ENCODE measurements around the gene LGR4.

Gene LGR4

DNA sequence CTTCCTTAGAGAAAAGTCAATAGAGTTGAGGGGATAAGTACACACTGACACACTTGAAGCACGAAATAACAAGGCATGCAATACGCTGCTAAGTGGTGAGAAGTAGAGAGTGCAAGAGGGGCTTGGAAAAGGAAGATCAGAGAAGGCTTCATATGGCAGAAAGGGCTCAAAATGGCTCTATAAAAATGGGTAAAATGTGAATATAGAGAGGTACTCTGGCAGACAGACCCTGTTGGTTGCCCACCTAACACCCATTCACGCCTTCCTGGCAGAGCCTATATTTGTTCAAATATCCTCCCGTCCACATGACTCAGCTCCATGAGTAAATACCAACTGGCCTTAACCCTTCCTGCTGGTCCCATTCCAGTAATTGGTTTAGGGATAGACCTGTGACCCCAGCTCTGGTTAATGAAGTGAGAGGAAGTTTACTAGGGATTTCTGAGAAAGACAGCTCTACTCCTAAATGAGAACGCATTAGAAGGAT lies 70.7 kb downstream of the LGR4 start:
- DNase-seq = no peak

DNA sequence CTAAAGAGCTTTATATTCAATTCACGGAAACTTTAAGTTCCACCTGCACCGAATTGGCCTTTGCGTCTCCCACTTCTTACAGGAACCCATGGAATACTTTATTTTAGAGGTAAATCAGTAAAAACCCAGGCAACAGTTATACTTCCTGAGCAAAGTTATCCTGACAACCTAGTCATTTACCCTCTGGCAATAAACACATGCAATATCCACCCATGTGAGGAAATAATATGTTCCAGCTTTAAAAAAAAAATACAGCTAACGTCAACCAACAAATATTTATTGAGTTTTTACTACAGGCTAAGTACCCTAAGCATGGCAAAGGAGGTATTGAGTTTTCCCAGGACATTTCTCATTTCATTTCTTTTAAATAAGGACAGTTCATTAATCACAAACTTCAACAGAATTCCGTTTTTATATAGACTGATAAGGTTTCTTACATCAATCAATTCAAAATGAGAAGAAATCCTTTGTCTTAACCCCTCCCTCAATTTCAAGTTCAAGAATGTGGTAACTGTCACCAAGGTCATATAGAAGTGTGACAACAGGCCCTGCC lies 71.2 kb downstream of the LGR4 start:
- no peak for DNase-seq

DNA sequence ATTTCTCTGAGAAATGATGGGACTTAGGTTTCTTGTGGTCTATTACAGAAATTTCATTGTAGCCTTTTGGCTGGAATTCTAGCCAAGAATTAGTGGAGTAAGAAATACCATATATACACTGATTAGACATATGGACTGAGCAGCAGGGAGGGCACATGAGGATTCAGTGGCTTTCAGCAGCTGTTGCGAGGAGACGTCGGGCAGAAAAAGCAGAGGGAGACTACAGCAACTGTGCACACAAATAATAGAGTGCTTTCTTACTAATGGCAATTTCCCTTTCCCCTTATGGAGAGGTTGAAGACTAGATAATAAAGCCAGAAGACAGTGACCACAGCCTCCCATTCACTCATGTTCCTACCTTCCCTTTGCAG lies 74.2 kb downstream of the LGR4 start:
- DNase-seq = no peak

DNA sequence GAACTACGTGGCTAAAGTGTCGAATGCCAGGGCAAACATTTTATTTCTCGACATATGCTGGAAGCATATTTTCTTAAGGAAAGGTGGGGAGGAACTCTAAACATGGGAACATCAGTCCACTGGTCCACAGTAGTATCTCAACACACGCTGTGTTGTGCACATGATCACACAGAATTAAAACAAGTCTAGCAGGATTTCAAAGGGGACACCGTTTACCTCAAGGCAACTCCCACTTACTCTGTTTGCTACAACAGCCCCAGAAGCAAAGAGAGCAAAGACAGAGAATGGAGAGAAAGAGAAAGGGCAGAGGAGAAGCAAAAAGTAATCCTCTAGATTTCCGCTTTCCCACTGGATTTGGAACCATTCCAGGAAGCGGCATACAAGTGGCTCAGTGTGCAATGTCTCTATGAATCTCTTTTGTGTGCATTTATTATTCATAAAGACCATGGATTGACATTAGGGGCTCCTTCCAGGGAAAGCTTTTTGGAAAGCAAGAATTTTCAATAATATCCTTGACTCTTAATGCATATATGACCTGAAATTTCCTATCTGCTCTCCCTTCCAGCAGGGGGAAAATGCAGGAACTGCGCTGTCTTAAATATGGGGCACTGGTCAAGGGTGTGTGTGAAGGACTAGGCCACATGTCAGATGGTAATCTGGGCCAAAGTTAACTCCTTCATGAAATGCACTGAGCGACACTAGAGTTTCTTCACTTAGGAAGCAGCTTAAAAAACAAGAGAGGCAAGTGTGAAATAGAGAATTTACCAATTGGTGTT lies 74.8 kb downstream of the LGR4 start:
- DNase-seq = no peak

DNA sequence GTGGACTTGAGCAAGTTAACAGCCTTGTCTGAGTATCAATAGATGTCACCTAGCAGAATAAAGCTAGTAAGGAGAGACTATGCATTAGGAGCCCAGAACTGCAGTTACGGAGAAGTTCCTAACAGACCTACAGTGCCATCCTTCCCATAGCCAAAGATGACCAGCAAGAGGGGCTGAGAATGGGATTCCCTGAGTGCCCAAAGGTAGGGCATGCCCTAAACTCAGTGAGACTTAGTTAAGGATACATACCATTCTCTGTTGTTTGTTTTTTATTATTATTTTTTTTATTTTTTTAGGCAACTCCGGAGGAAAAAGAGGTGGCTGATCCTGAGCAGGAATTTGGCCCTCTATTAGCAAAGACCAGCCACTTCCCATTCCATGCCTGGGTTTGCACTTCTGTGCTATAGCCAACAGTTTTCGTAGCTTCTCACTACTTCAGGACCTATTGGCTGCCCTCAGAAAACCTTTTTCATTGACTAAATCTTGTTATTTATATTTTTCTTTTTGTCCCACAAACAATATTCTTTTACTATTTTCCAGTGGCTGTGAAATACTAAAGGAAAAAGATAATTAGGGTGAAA lies 76.2 kb downstream of the LGR4 start:
- no peak for DNase-seq

DNA sequence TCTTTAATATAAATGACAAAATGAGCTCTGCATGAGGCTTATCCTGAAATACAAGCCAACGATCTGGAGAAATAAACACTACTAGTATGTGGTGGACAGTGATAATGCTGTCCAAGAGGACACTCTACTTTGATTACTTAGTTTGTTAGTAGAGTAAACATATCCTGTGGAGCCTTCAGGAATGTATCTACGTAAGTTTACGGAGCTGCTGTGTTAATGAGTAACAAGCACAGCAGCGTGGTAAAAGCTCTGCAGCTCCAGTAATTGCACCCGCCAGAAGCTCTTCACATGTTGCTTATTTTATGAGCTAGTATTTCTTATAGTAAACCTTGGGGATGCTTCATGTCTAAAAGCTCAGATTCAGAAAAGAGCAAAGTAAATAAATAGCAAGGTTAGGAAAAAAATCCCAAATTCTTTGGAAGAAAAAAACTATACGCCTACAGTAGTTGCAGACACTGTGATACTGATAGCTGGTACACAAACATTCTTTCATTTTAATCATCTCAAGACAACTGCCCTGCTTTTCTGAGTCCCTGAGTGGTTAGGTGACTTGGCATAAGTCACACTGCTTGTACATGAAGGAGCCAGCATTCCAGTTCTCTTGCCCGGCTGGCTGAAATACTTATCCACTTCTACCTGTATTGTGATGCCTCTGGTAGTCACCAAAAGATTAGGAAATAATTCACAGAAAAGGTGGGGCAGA lies 76.9 kb downstream of the LGR4 start:
- no peak for DNase-seq

DNA sequence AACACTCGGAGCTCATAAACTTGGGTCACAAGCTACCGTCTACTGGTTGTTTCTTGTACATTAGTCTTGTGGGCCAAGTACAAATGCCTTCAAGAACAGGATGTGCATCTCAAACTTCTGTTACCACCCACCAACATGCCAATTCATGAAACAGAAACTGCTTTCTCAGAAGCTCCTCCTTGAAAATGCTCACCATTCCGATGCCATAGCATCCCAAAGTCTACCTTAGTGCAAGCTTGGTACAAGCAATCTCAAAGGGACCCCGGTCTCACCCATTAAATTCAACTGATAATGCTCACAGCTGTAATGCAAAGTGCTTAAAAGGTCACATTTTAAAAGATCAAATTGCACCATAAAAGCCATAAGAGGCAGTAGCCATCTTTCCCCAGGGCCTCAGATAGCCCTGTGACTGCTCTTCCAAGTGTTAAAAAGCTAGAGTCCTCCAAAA lies 77.8 kb downstream of the LGR4 start:
- DNase-seq = no peak

DNA sequence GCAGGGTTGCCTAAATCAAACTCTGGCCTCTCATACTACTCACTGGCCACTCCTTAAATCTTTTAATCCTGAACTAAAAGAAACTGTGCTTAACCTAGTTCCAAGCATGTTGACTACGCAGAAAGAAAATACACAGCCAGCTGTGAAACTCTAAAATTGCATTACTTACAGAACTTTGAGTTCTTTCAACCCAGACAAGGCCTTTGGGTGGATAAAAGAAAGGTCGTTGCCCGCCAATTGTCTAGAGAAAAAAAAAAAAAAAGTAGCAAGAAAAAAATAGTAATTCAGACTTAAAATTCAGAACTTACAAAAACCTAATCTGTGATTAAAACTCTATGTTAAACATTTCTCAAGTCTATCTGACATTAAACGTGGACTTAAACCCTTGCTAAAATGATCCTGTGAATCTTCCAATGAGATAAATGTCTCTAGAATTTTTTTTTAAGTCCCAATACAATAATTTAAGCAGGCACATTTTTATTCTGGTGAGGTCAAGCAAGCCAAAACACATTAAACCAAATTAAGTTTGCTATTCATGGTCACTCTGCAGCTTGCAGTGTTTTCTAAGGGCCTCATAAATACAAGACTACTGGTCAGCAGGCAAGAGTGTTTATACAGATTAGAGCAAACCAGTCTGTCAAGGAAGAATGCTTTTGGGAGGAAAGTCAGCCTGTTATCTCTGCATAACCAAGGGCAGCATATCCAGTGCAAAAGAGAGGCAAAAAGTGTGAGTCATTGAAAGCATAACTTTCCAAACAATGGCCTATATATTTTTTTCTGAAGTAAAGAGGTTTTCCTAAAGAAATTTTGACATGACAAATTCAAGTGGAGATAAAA lies 80.1 kb downstream of the LGR4 start:
- DNase-seq = peak; percentile 74

DNA sequence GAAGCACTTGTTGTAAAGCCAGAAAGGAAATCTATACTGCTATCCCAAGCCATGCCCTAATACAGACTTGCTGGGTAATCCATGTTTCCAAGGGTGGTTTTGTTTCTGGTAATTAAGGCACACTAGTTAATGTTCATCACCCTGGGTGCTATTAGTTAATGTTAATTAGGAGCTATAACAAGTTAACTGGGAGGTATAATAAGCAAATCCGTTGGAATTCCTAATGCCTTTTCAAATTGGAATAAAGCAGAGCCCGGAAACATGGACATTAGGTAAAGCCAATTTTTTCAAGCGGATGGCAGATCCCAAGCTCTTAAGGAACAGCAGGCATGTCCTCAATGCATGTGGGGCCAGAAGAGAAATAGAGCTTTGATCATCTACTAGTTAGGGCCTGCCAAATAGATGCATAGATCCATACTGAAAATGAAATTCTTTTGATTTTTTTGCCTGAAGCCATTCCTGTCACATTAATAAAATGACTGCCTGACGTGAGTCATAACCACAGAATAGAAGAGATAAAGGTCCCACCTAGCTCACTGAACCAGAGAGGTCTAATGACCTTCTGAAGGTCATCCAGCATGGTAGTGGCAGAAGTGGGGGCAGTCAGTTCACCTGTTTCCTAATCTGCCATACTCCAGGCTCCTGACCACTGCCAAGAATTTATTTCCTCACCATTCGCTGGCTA lies 81.1 kb downstream of the LGR4 start:
- no peak for DNase-seq

DNA sequence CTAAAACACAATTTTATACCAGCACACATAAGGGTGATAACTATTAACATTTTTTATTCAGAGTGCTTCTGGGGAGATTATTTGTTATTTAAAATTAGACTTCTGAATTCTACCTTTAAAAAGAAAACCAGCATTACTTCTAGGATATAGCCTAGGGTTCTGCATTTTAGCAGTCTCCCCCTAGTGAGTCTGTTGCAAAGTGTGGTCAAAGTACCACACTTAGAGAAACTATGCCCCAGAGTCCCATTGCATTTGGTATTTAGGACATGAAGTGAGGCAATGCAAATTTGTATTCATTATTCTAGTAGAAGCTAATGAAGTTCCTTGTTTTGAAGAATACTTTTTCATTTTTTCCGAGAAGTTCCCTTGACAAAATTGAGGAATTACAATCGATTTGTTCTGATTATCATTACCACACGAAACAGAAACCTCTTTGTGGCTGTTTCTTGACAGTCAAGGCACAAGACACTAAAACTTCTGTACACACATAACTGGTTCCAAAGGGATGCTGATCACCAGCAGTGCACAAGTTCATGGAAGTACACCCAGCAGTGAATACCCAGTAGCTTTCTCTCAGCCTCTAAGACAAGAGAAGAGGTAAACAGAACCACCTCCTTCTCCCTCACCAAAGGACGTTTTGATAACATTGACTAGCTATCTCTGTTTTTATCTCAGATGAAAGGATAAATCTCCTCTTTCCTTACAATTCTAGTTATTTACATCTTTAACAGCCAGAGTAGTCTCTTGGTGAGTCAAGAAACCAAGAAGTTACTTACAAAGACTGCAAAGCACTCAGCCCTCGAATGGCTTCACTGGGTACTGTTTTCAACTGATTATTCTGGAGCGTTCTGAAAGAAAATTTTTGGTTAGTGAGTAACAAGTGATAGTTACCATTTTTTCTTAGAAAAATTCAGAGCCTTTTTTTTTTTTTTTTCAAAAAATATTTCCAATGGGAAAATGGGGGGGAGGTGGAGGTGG lies 82.0 kb downstream of the LGR4 start:
- DNase-seq = peak; percentile 84

DNA sequence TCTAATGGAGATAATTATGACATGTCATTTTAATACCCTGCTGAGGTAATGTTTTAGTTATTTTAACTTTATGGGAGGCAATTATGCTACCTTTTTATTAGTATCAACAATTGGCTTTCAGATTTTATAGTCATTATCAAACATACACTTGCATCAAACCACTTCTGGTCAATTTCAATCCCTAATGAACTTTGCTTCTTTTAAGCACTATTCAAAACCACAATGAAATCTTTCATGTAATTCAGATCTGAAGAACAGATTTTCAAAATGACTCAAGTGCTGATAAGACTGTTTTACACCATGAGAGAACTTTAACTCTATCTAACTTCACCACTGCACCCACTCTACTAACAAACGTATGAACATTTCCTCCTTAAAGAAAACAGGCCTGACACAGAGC lies 83.7 kb downstream of the LGR4 start:
- no peak for DNase-seq

DNA sequence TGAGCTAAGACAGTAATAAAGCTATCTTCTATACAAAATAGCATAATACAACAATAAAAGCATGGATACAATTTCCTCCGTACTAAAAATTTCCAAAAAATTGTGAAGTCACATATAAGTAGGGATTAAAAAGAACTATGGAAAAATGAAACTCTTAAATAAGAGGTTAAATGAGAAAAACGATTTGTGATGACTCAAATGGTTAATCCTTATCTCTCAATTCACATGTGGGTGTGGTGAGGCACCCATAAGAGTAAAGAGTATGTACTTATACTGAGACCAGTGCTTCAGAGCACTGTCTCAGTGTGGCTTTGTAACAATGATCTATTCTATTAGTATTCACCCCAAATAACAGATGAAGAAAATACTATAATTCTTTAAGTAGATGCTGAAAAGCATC lies 84.6 kb downstream of the LGR4 start:
- DNase-seq = no peak

DNA sequence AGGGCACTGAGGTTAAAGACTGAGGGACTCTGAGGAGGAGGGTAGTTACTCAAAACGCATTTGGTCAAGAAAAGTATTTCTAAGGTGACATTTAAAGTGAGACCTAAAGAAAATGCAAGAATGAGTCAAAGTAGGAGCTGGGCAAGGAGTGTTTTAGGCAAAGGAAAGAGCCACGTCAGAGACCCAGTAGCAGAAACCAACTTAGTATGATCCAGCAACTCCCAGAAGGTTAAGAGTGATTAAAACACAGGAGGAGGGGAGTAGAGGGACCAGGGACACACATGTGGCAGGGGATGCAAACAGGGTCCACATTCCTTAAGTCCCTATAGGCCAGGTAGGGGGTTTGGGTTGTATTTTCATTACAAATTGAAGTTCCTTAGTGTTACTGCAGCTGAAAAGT lies 85.2 kb downstream of the LGR4 start:
- no peak for DNase-seq

DNA sequence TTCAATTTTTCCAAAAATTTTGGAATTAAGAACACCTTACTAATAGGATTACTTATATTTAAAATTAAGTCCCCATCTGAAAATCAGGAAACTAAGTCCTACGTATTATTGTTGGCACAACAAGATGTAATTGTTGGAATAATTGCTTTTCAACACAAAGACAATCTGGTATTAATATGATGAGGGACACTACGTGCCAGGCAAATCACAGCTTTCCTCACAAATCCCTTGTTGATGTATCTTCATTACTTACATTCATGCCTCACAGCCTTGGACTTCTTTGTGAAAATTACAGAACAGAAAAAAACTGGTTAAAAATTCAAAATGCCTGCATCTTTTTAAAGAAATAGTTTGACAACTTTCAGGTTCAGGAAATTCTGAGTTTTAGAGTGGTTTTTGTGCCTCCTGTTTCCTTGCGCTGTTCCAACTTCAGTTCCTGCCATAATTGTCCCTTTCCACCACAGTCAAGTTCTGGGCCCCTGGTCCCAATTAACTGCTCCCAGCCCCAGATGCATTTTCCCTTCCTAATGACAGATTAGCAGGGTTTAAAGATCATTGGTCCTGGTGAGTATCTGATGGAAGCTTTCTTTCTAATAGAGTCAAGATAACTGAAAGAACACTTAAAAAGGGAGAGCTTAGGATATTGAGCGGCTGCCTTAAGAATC lies 86.3 kb downstream of the LGR4 start:
- DNase-seq = peak; percentile 64

DNA sequence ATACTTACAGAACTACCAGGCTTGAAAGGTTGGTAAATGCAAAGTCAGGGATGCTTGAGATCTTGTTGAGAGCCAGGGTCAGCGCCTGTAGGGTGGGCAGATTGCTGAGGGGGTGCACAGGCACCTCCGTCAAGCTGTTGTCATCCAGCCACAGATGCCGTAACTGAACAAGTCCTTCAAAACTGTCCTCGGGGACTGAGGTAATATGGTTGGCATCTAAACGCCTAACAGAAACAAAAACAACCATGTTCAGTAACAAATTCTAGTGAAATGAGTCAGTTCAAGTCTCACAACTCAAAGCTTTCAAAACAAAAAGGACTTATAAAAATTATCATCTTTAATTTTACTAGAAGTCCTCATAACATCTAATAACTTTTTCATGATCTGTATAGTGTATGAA lies 87.3 kb downstream of the LGR4 start:
- peak; percentile 93 for DNase-seq

DNA sequence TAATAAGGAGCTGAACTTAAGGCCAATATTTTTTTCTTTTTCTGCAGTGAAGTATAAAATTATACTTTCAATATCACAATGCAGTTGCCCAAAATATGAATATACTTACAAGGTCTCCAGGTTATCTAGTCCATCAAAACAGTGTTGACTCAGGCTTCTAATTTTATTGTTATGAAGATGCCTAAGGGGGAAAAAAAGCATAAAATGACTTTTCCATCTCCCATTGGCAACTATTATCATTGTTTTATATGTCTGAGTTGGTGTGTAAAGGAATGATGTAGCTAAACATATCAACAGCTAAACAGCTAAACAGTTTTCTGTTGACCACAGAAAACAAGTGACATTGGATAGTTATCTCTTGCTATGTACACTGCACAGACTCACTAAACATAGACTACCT lies 88.4 kb downstream of the LGR4 start:
- no peak for DNase-seq

DNA sequence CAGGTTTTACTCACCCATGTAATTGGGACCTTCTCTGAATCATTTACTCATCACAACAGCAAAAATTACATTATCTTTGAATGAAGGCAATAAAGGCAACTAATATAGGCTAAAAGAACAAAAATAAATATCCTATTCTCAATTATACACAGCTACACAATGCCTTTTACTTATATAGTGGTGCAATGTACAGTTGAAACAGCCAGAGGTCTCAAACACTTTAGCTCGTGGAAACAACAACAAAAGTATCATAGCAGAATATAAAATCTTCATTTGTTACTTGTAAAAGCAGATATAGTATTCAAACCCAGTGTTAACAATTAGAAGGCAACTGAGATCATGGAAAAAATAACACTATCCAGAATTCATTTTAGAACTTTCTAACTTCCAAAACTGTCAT lies 88.9 kb downstream of the LGR4 start:
- no peak for DNase-seq

DNA sequence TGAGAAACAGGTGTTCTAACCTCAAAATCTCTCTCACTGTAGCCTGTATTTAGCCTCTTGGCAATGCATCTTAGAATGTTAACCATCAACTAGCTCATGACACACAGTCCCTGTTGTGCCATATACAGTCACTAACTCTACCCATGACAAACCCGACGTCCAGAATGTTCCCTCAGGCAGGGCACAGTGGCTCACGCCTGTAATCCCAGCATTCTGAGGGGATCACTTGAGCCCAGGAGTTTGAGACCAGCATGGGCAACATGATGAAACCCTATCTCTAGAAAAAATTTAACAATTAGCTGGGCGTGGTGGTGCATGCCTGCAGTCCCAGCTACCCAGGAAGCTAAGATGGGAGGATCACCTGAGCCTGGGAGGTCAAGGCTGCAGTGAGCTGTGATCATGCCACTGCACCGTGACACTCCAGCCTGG lies 91.3 kb downstream of the LGR4 start:
- DNase-seq = no peak

DNA sequence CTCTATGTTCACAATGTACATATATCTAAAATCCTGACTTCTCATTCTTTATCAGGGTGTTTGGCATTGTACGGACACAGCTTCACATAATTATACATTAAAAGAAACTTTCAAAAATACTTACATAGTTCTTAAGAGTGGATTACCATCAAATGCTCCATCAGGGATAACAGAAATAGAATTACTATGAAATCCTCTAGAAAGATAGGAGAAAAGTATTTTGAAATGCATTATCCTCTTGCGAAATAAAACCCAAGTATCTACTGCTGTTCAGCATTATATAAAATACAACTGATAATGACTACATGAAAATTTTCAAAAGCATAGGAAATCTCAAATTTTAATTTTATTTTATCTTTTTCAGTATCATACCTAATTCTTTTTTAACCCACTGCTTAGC lies 91.8 kb downstream of the LGR4 start:
- no peak for DNase-seq

DNA sequence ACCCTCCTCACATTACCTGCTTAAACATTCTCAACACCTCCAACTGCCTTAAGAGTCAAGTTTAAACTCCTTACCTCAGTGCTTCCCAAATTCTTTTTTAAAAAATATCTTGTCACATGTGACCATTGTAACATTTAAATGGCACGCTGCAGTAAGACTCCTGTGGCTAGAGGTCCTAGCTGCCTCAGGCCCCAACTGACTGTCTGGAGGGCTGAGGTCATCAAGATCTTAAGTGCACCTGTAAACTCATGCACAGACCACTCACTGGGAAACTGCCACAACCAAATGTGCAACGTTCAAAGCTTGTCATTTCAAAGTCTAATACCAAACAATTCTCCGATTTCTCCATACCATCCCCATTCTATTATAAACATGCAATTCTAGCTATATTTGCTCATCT lies 93.1 kb downstream of the LGR4 start:
- DNase-seq = no peak
